Retinal pigment epithelial cell (primary cell): ENCODE results near the gene ZSWIM7.

ENCODE experiments used
- DNase-seq: peaks from one replicate; pipeline ENCODE4 v3.0.0-alpha.2; 2010; ENCODE audit warnings: low read depth
- H3K4me3 ChIP-seq: 2 replicates; pipeline ENCODE4 v1.5.1; 2011; ENCODE audit warnings: mild to moderate bottlenecking, low read length, control low read depth, moderate library complexity
- TF ChIP-seq, protein P1 (sequence below): conservative IDR thresholded peaks from 2 replicates; pipeline ENCODE4 v1.5.1; 2011; ENCODE audit warnings: low read depth, low read length, control low read depth, inconsistent platforms

The ZSWIM7 gene

DNA sequence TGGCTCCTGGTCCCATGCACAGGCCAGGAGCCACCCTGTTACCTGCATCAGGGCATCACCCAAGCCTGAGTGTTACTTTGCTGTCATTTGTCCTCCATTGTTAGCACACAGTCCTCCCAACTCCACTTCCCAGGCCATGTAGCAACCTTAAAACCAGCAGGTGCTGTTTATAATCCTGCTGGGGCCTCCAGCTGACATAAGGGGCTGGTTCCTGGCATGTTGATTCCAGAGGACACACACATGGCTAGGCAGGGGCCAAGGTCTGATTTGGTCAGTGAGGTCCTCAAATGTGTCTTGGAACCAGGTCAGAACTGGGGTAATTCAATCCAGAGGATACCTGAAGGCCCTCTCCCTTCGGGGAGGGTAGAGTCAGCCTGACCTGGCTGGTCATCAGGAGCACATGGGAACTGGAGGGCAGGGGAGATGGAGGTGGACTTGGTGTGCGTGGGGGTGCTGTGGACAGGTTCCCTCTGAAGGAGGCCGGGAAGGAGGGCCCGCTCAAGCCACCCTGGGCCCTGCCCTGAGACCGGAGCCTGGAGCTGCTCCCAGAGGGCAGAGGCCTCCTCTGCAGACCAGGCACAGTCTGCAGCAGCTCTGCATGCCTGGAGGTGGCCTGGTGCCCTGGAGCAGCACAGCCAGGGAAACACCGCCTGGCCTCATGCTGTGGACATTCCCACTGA lies 48.0 kb downstream of the ZSWIM7 start:
- DNase-seq = no peak
- TF ChIP-seq, protein P1, sequence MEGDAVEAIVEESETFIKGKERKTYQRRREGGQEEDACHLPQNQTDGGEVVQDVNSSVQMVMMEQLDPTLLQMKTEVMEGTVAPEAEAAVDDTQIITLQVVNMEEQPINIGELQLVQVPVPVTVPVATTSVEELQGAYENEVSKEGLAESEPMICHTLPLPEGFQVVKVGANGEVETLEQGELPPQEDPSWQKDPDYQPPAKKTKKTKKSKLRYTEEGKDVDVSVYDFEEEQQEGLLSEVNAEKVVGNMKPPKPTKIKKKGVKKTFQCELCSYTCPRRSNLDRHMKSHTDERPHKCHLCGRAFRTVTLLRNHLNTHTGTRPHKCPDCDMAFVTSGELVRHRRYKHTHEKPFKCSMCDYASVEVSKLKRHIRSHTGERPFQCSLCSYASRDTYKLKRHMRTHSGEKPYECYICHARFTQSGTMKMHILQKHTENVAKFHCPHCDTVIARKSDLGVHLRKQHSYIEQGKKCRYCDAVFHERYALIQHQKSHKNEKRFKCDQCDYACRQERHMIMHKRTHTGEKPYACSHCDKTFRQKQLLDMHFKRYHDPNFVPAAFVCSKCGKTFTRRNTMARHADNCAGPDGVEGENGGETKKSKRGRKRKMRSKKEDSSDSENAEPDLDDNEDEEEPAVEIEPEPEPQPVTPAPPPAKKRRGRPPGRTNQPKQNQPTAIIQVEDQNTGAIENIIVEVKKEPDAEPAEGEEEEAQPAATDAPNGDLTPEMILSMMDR = no peak
- no peak overlapping the region for H3K4me3 ChIP-seq

DNA sequence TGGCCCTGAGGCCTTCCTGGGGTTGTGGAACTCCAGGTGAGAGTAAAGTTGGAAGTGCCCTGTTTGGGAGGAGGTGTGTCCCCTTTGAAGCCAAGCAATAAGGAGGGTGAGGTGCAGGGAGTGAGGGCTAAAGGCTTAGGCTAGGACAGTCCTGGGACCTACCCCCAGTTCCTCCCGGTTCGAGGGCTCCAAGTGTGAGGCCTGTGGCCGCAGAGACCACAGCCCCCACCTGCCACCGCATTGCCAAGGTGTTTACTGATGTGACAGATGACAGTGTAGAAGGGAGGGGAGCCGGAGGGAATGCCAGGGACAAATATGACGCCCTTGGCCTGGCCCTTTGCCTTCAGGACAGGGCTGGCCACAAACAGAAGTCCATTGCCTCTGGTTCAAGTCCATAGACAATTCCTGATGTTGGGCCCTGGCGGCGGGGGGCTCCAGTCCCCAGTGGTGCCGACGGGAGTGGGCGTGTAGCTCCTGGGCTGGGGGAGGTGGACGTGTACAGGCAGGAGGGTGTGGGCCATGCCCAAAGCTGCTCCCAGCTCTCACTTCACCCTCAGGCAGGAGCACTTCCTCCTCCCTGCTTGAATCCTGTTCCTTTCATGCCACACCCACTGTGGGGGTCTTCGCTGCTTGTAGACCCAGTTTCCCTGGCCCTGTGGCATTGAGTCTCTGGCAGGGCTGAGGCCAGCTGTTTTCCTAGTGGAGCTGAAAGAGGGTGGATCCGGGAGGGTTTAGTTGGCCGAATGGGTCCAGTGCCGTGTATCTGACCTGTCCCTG lies 51.3 kb downstream of the ZSWIM7 start:
- TF ChIP-seq, protein P1 = no peak
- DNase-seq = no peak
- H3K4me3 ChIP-seq = no peak overlapping the region

DNA sequence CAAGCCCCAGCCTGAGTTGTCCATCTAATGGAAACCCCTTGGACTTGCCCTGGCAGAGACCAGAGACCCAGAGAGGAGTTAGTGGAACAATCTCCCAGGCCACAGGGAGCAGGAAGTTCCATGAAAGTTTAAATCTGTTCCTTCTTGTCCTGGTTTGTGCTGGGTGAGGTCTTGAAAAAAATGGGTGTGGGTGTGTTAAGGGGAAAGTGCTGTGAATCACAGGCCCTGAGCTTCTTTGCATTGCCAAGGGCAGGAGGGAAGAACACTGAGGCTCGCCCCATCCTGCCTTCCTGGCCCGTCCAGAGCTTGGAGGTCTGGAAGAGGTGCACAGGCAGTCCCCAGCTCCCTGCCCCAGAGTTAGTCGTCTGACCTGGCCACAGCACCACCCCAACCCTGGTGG lies 52.2 kb downstream of the ZSWIM7 start:
- DNase-seq = no peak
- TF ChIP-seq, protein P1 = no peak
- peak overlapping the region; percentile 72 for H3K4me3 ChIP-seq

DNA sequence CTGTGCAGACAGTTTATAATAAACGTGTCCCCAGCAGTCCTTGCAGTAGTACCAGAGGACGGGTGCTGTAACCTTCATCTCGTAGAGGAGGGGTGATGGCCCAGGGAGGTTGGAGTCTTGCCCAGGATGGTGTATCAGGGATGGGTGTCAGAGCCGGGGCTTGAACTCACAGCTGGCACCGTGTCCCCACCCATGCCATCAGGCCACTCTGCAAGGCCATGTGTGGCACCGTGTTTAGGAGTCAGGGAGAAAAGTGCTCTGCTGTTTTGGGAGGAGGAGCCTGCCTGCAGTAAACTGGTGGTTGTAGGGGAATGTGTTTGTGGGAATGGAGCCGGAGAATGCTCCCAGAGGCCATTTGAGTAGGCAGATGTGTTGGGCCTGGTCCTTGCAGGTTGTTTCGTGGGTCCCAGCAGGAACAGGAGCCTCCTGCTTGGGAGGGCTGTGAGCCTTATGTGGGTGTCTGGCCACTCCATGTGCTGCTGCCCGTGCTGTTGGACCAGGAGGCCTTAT lies 52.8 kb downstream of the ZSWIM7 start:
- H3K4me3 ChIP-seq = peak overlapping the region; percentile 72
- TF ChIP-seq, protein P1 = no peak
- DNase-seq = no peak

DNA sequence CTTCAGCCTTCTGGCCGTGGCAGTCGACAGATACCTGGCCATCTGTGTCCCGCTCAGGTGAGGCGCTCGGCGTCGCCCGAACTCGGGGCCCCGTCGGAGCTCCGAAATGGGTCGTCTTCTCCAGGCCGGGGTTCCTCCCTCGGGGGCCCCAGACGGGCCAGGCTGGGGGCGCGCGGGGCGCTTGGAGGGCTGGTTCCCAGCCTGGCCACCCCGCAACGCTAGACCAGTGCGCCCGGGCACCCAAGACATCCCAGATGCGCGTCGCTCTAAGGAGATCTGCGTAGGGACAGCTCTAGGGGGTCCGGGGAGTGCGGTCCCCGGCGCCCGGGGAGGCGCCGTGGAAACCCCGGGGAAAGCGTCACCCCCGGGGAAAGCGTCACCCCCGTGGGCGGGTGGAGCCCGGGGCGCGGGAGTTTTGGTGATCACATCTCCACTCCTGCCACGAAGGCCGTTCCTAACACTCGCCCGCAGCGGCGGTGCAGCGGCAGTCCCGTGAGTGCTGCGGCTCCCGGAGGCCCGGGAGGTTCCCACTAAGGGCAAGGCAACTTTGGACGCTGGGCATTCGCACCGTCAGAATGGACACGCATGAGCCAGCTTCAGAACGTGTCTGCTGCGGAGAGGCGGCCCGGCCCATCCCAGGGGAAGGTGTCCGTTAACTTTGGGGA lies 53.8 kb downstream of the ZSWIM7 start:
- TF ChIP-seq, protein P1 = no peak
- H3K4me3 ChIP-seq = peak overlapping the region; percentile 72
- no peak for DNase-seq

DNA sequence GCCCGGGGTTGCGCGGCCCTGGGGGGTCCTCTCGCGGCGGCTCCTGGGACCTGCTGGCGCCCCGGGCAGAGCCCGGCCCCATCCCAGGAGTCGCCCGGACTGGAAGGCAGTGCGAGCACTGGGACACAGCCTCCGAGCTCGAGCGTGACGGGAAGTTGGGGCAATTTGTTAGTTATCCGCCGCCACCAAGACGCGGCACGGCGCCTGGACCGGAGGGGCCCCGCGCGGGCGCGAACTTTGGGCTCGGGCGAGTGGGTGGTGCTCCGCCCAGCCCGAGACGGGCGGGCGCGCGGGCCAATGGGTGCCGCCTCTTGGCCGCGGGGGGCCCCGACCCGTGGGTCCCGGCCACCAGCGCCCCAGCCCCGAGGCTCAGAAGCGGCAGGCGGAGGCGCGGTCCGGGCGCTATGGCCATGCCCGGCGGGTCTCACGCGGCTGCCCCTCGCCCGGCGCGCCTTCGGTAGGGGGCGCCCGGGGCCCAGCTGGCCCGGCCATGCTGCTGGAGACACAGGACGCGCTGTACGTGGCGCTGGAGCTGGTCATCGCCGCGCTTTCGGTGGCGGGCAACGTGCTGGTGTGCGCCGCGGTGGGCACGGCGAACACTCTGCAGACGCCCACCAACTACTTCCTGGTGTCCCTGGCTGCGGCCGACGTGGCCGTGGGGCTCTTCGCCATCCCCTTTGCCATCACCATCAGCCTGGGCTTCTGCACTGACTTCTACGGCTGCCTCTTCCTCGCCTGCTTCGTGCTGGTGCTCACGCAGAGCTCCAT lies 54.6 kb downstream of the ZSWIM7 start, which contains the start of gene ADORA2B:
Gene ADORA2B, plus strand, starts transcription at position 372 of the 768 bp plus-strand sequence. Its CDS starts 119 bp downstream, at position 491.
- peak within 1 kb of the TSS; percentile 72 for H3K4me3 ChIP-seq
- TF ChIP-seq, protein P1 = peak; percentile 47
- DNase-seq = no peak
